T-helper 22 cell (primary cell): ENCODE measurements around the gene SREK1IP1.
A peak's percentile ranks its signal among the peaks of the same experiment; 100 is the strongest.

Source experiments
- DNase-seq: peaks from one replicate; pipeline ENCODE4 v3.0.0-alpha.2; 2020; ENCODE audit warnings: low read depth

The SREK1IP1 gene

DNA sequence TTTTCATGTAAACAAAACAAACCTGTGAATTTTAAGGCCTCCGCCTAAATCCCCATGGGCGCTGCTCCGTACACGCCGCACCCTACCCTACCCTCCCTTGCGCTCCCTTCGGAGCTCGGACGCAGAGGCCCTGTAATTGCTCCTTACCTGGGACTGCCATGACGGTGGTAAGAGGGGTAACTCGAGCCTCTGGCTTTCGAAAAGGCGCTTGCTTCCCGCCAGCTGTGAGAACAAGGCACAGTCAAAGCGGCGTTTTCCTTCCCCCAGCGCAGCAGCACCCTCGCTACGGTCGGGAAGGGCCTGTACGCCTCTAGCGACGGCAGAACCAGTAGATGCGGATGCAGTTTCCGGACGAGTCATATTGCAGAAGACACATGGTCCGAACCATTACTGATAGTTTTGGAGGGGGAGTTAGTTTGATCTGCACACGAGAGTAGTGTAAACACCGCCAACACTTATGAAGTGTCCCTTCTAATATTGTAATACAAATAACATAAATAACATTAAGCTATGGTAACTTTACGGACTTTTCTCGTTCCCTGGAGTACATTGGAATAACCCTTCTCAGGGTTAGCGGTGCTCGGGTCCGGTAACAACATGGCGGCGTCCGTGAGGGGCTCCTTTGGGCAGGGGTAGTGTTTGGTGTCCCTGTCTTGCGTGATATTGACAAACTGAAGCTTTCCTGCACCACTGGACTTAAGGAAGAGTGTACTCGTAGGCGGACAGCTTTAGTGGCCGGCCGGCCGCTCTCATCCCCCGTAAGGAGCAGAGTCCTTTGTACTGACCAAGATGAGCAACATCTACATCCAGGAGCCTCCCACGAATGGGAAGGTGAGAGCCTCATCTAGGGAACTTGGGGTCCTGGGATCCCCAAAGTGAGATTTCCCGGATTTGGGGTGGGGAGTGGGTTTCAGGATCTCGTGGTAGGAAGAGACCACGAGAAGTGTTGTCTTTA lies at the start of gene SREK1IP1, which contains the start of gene CWC27:
Gene SREK1IP1 (minus strand): TSS at position 334 of the 955 bp plus-strand sequence. CDS start 174 bp downstream, at position 160.
Gene CWC27 (plus strand): TSS at position 573 of the 955 bp plus-strand sequence. CDS start 217 bp downstream, at position 790.
- DNase-seq: peak; percentile 59

DNA sequence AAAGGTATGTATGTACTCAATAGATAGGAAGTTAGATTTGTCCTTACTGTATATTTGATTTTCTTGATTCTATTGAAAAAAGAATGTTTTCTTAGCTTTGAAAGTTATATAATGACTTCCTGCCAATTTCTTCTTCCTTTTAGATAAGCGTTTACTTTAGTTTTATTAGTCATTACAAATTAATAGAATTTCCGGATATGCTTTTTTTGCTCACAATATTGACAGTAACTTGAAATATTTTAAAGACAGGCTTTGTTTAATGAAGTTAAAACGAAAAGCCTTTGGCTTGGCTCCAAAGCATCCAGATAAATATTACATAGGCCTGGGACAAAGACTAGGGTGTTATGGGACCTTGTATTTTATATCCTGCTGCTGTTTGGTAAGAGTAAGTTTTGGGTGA lies 49.8 kb upstream of the SREK1IP1 start:
- DNase-seq: no peak

DNA sequence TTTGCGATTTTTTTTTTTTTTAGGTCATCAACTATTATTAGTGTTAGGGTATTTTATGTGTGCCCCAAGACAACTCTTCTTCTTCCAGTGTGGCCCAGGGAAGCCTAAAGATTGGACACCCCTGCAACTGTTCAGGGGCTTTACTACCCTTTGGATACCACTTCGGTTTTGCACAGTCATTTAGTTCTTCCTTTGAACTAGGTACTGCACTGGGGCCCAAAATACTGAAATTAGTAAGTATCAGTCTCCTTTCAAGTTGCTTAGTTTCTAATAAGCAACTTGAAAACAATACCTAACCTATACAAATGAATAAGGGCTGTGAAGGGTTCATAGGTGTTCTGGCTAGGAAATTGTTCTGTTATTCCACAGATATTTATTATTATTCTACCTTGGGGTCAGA lies 45.6 kb upstream of the SREK1IP1 start:
- DNase-seq: no peak

DNA sequence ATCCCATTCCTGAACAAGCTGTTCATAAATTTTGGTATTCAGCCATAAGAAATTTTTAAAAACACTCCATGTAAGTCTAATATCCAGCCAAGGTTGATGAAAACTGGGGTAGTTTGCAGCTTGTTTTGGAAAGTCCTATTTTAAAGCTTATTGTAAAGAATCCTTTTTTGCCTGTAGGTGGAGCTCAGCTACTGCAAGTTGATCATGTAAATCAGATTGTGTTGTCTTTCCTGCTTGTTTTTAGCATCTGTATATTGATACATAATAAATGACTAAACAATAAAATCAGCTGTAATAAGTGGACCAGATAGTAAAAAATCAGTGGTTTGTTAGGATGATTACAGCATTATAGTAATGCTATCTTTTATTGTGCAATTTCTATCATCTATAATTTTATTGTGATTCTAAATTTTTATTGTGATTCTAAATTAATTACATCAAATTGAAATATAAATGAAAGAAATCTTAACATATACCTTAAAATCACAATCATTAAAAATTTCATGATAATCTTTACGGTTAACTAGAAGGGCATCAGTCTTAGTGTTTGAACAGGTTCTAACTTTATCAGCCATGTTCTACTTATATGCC lies 42.7 kb upstream of the SREK1IP1 start:
- DNase-seq: no peak

DNA sequence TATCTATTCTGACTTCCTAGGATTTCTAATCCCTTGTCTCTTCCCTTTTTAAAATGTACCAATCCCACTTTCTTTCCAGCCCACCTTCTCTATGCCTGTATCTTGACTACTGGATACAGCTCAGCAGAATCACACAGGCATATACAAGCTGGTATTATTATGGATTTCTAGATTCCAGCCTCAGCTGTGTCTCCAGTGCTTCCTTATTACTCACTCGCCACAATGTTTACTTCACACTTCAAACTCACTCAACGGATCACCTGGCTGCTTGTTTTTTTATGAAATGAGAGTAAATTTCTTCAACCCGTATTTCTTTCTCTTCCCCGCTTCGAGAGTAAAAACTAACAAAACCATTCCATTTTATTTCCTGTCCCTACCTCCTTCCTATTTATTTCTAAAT lies 39.0 kb upstream of the SREK1IP1 start:
- DNase-seq: no peak

DNA sequence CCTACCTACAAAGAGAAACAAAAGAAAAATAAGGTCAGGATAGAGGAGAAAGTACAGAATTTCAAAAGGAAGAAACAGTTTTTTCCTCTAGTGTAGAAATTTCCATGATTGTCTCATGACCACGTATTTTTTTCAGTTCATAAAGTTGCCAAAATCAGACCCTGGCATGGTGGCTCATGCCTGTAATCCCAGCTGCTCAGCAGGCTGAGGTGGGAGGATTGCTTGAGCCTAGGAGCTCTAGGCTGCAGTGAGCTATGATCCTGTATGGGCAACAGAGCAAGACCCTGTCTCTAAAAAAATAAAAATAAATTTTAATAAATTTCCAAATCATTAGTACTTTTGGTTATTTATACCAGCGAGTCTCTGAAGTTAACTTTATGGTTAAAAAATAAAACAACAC lies 38.0 kb upstream of the SREK1IP1 start:
- DNase-seq: no peak

DNA sequence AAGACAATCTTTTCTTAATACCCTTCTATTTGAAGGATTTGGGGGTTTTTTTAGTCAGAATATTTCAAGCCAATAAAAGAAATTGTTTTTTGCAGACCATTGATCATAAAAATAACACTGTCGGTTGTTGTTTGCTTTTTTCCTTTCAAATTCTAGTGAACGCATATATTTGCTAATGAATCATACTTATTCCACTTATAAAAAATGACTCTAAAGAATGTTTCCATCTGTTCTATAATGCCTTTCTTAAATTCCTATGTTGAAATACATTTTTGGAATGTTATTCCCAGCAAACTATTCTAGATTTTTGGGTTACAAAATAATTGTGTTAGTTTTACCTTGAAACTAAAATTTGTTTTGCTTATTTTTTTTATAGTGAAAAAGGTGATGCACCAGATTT lies 32.4 kb upstream of the SREK1IP1 start:
- DNase-seq: no peak

DNA sequence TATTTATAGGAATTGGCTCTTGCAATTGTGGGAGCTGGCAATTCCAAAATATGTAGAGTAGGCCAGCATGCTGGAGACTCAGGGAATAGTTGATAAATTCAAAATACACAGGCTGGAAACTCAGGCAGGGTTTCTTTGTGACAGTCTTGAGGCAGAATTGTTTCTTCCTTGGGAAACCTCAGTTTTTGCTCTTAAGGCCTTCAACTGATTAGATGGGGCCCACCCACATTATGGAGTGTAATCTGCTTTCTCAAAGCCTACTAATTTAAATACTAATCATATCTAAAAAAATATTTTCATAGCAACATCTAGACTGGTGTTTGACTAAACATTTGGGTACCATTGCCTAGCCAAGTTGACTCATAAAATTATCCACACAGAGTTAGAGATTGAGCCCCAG lies 27.8 kb upstream of the SREK1IP1 start:
- no peak for DNase-seq

DNA sequence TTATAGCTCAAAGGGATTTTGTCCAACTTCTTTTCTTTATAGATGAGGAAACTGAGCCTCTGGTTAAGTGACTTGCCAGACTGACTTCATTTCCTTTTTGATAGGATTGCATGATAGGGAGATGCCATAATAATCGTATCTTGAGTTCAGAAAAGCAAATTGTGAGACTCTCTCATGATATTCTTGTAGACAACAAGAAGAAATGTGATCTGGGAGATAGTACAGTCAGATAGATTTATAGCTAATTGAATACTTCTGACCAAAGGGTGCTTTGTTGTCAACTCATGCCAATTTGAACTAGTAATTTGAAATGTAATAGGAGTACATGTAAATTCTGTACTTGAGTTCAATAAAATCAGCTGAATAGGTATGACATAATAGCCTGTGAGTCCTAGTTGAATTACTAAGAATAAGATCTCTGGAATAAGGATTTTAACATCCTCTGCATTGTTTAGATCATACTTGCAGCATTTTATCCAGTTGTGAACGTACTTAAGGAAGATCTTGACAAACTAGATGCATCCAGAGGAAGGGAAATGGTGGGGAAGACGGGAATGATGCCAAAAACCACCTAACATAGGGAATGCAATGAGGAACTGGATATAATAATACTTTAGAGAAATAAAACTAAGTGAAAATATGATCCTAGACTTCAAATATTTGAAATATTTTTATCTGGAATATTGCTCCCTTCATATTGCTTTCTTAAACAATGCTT lies 25.7 kb upstream of the SREK1IP1 start:
- no peak for DNase-seq

DNA sequence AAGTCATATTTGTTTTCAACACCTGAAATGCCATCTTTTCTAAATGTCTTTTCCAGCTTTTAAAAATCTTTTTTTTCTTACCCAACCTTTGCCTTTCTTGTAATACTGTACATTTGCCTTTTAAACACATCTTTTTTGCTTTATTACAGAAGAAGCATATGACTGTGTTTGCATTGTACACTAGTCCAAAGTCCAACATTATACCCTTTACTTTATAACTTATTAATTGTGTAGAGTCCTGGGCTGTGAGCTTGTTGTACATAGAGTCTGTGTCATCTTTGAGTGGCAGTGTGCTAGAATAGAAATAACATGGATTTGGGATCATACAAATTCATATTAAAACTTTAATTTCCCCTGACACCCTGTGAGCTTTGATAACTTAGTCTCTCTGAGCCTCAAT lies 24.0 kb upstream of the SREK1IP1 start:
- no peak for DNase-seq

DNA sequence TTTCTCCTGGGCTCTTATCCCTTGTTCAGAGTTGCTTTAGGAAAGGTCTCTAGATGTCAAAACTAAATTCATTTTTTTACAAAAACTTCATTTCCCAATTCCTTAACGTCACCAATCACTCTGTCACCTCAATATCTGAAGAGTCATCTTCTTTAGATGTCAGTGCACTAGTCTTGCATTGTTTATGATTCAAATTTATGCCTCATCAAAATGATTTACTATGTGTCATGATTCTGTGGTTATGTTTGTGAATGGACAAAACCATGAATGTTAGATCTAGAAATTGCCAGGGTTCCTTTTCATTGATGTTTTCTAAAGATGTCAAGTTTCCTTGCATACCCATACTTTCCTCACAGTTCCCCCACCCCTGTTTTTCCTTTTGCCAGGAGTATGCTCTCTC lies 21.7 kb upstream of the SREK1IP1 start:
- no peak for DNase-seq

DNA sequence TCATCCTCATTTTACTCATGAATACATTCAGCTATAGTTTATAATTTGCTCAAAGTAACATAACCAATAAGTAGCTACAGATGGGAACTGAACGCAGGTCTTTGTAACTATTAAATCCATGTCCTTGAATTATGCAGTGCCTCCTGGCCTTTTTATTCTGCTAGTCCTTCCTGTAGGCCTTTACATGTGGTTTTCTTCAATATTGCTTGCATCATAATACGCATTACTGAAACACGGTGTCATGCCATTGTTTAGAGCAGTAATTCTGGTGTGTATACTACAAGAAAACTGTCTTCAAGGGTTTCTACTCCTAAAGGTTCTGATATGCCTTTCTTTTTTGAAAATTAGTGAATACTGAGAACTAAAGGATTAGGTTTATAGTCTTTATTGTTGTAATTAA lies 21.0 kb upstream of the SREK1IP1 start:
- no peak for DNase-seq

DNA sequence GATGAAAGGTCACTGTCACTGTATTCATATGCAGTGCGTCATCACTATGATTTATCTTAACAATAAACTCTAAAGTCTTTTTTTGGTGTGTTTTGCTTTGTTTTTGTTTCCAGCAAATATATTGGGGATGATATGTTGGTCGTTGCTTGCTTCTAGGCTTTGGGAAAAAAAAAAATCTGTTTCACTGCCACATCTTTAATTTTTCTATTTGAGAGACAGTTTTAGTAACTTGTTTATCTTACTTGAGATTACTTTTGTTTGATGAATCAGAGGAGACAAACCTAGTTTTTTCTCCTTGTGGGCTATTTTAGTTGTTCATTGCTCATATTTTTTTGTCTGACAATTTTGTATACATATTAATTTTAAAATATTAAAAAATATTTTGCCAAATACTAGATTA lies 19.7 kb upstream of the SREK1IP1 start:
- DNase-seq: no peak

DNA sequence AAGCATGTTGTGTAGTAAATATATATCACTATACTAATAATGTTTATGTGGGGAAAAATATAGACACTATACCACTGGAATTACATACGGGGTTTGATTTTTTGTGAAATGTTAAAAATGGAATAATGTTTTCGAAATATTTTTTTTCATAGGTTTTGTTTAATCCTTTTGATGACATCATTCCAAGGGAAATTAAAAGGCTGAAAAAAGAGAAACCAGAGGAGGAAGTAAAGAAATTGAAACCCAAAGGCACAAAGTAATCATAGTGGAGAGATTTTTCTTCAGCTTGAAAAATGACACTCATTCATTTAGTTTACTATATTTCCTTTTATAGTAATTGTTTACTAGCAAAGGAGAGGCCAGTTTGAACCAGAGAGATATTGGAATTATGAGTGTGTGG lies 17.9 kb upstream of the SREK1IP1 start:
- no peak for DNase-seq

DNA sequence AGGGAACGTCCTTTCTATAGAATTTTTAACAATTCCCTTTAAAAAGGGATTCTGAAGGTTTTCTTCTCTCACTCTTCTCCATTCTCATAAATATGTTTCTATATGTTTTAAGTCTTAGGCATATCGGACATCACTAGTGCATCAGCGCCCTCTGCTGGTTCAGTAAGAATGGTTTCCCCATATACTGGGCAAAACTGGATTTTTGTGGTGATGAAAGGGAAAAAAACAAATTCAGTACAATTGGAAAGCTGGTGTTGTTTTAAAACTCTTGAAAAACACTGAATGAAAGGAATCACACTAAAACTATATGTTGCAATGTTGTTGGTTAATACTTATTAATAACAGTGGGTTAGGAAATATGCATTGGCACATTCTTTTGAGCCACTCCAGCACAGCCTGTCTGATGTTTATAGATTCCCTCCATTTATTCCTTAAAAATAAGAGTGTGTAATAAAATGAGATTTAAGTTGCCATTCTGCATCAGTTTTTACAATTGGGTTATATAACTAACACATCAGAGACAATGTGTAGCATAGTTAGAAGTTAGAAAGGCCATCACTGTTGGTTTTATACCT lies 16.0 kb upstream of the SREK1IP1 start:
- DNase-seq: peak; percentile 36

DNA sequence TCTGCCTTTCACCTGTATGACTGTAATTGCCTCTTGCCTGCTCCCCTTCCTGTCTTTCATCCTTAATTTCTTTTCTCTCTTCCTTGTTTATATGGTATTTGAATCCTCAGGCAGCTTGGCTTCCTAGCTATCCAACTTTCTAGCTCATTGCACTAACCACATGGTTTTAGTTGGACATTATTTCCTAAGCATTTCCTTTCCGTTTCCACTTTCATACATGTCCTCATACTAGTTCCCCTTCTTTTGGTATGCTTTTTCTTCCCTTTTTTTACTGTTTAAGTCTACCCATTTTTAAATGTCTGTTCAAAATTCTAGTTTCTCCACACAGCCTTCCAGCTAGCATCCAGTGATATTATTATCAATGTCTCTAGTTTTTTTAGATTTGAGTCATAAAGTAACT lies 6.8 kb upstream of the SREK1IP1 start:
- DNase-seq: no peak

DNA sequence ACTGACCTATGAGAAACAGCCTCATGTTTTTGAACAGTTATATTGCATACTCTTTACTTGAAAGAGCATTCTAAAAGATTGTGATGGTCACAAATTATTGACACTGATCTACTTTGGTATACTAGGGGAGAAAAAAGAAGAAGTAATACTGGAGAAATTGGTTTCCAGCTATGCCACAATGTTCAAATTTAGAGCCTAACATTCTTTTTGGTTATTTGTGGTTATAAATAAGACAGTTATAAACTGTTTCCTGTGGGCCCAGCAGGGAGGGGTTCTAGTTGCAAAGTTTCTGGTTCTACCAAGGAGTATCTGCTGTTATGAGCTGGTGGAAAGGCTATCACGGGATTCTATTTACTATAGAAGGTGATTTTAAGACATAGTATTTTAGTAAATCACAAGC lies 5.0 kb upstream of the SREK1IP1 start:
- no peak for DNase-seq

DNA sequence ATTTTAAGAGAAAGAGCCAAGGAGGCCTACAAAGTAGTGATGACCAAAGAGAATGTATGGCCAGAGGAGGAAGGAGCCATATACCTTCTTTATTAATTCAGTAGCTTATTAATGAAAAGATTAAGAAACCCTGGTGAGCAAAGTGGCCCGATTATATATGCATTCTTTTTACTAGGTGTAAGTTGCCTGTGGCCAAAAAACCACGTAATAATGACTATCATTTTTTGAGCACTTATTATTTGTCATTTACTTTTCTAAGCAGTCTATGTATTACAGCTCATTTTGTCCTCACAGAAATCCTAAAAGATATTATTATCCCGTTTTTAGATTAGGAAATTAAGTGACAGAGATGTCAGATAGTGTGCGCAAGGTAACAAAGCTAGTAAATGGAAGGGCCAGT lies 3.2 kb upstream of the SREK1IP1 start:
- no peak for DNase-seq

DNA sequence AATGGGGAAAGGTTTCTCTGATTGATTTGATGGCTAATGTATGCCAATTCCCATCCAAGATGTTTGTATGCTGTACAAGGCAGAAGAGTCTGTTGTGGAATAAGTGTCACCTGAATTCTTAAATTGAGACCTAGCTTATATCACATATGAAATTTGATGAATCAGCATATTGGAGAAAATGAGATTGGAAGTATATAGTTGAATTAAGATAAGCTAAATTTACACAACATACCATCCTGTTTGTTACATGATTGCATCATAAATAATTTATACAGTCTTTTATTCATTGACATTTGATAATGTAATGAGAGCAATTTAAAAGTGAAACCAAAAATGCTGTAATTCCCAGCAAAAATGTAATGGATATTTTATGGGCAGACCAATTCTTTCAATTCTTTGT lies 1.4 kb upstream of the SREK1IP1 start:
- DNase-seq: no peak

DNA sequence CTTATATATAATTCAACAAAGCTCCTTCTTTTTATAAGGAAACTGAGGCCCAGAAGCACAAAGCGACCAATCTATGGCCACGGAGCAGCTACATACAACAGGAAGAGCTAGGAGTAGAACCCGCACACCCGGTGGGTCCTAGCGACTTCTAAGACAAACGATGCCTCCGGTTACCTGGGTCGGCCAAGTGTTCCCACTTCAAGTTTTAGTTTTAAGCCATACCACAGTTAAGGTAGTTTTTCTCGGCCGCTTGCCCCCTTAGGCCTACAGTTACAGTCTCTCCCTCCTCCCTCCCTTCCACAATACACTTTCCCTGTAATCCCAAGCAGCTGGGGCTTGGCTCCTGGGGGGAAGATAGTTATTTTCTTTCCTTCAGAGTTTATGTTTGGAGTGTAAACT lies 533 bp downstream of the SREK1IP1 start:
- DNase-seq: no peak

DNA sequence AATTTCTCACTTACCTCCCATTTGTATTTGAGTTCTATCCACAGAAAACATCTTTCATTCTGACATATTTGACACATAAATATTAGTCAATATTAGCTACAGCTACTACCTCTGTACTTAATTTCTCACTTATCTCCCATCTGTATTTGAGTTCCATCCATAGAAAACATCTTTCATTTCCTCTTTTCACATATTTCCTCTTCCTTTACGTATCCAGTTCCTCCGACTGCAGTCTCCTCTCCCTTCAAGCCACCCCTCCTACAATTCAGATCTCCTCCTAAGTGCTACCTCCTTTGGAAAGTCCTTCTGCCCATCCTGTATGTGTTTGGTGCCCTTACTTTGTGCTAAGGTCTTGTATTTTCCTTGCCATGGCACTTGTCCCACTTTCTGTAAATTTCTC lies 1.6 kb downstream of the SREK1IP1 start:
- no peak for DNase-seq

DNA sequence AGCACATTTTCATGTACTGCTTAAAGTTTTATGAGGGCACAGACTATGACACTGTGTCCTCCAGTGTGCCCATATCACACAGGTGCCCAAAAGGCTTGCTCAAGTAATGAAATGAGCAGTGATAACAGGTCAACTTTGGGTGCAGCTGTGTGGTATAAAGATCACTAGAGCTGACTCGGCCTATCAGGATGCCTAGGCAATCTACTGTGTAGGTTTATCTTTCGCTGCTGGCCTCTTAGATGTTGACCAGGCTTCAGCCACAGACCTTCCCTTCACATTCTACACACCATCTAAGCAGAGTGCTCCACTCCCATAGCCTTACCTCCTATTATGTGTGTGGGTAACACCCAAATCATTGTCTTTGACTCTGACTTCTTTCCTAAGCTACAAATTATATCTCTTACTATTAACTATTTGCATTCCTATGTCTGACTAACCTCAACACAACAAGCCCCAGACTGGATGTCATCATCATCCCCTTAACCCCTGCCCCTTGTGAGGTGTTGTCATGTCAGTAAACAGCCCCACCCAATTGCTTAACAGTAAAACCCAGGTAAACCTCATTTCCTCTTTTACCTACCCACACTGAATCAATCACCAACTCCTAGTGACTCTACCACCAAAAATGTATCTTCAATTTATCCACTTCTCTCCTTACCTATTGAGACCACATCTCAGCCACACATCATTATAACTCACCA lies 2.5 kb downstream of the SREK1IP1 start:
- no peak for DNase-seq
